Right cardiac atrium (tissue), 5 donors: Measurements from ENCODE around the gene TAPT1. TPM values are rescaled to one million over a fixed set of nuclear protein-coding genes. Genes with fewer than 3 reads are reported as not detected.

Experiments used
- ATAC-seq, 2 donors: fragments of 200-7000 bp; cut with Tn5 transposase; one replicate each; pipeline versions ENCODE4 v1.8.0 to v1.9.1; 2020; ENCODE audit warnings: moderate library complexity in 2 of 2, mild to moderate bottlenecking in 1 of 2
- DNase-seq, 3 donors: peaks; one replicate each; pipeline ENCODE4 v3.0.0-alpha.2; 2020
- H3K27ac ChIP-seq: one replicate; pipeline ENCODE4 v1.5.1; 2013; ENCODE audit warnings: mild to moderate bottlenecking, low read length, control low read depth, moderate library complexity
- H3K27me3 ChIP-seq: one replicate; pipeline ENCODE4 v1.6.1; 2013; ENCODE audit not compliant: control insufficient read depth, insufficient read depth
- H3K4me1 ChIP-seq: one replicate; pipeline ENCODE4 v1.6.1; 2013; ENCODE audit warnings: low read length; ENCODE audit not compliant: control insufficient read depth, insufficient read depth
- H3K4me3 ChIP-seq: one replicate; pipeline ENCODE4 v1.5.1; 2013; ENCODE audit warnings: low read length, control low read depth
- H3K9me3 ChIP-seq: one replicate; pipeline ENCODE4 v1.6.1; 2013; ENCODE audit warnings: low read length; ENCODE audit not compliant: control insufficient read depth
- WGBS: extraction: QIAGEN DNeasy Blood & Tissue Kit; methylation state at CpG from one replicate; pipeline ENCODE4 v1.1.7; 2013; 5-methylcytosine and 5-hydroxymethylcytosine counted together
- intact Hi-C, 4 donors: fragments of 100-400 bp; cut with DNase I; formaldehyde crosslinking; loops; one replicate each; pipeline versions ENCODE4 v1.11.0 to v1.14.0; 2022 to 2023
- polyA plus RNA-seq: library from polyadenylated mRNA; stranded (reverse); fragments of 200-250 nt; gene quantifications from one replicate; pipeline ENCODE4 v1.2.3, GENCODE V29; 2013
- total RNA-seq, 4 donors: library from RNA; stranded (reverse); fragmentation: NEBNext Ultra II Directional; extraction: Animal tissue kit (Norgen Biotek cat#: 25700); gene quantifications; one replicate each; pipeline ENCODE4 v1.2.1, GENCODE V29; 2021
- donor health status: healthy with polysubstance abuse.
- donor health status: DM: no; HTN: yes; CAD: no.
- donor health status: DM: no; HTN: no; CAD: no.
- donor health status: DM: no; HTN: yes; CAD: no; lungs with severe emphysema.
- donor health status: DM: yes; HTN: yes; CAD: no.

The TAPT1 gene
- total and polyA plus RNA-seq, 5 donors: 16.9 to 49.0 (median 39.1) TPM

DNA sequence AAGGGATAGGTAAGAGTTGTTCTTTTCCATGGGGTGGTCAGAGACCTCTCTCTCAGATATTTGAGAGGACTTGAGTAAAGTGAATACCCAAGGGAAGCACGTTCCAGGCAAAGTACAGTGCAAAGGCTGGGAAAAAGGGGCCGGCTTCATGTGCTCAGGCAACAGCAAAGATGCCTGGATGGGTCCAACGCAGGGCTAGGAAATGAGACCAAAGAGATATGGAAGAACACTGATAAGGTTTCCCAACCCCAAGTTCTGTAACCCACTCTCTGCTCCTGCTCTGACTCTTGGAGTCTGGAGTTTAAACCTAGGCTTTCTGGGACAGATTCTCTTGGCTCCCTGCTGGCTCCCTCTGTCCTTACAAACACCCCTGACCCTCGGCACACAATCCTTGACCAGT, 106.3 kb downstream of the TAPT1 start:
- Histone ChIP-seq H3K4me1 (peaks cover 4% of the 10 kb centered on the region), H3K27ac (no peak overlapping the region), H3K4me3 (no peak overlapping the region), H3K9me3 (no peaks in the 10 kb centered on the region), H3K27me3 (no peaks in the 10 kb centered on the region)
- intact Hi-C loops: no loop called here
- WGBS: 75% methylated on average over 4 of the region's 4 CpGs
- DNase-seq (no peak), ATAC-seq (no peak)

GRCh38 chr4:16118090-16118489, 108.2 kb downstream of the TAPT1 start:
- no peak overlapping the region for H3K4me3 ChIP-seq
- ATAC-seq (peak; percentile 34 to 47), DNase-seq (no peak)
- H3K9me3 ChIP-seq: no peaks in the 10 kb centered on the region
- no peak overlapping the region for H3K27ac ChIP-seq
- intact Hi-C loops: no loop called here
- 33% methylated on average over 2 of the region's 2 CpGs for WGBS
- H3K27me3 ChIP-seq: no peaks in the 10 kb centered on the region
- H3K4me1 ChIP-seq: peaks cover 4% of the 10 kb centered on the region

DNA sequence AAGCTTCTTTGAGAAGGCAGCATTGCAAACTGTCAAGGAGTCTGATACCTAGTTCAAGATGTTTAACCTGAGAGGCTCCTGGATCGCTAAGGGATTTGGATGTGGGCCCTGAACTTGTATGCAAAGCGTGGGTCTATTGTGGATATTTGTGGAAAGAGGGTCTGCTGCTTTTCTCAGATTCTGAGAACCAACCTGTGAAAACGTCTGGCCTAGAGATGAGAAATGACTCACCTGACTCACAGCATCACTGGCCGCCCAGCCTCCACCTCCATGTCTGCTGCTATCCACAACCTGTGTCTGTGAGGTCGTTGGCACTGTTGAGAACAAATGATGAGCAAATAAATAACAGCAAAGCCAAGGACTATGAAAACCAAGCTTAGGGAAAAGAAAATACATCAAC, 109.1 kb downstream of the TAPT1 start:
- H3K4me1 ChIP-seq: peaks cover 4% of the 10 kb centered on the region
- WGBS: 80% methylated on average over 5 of the region's 5 CpGs
- no peaks in the 10 kb centered on the region for H3K9me3 ChIP-seq
- no peak overlapping the region for H3K4me3 ChIP-seq
- no peak for ATAC-seq
- H3K27ac ChIP-seq: peak overlapping the region; percentile 24
- H3K27me3 ChIP-seq: no peaks in the 10 kb centered on the region
- intact Hi-C loops: no loop called here
- no peak for DNase-seq

- WGBS: 70% methylated on average over 3 of the region's 3 CpGs
- no peak overlapping the region for H3K27ac ChIP-seq
These were observed 109.7 kb downstream of the TAPT1 start for GRCh38 chr4:16116493-16116990.

DNA sequence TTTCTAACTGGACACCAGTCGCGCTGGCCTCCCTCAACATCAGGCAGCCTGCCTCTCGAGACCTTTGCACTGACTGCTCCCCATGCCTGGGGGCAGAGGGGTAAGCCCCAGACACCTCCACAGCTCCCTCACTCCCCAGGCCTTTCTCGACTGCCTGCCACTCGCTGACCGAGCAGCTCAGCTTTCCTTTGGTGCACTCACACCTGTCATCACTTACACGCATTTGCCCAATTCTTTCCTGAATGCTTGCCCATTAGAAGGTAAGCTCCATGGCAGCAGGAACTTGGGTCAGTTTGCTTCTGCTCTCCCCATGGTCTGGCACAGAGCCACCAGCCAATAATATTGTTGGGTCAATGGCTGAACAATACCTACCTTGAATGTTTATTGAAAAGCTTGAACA, 110.3 kb downstream of the TAPT1 start:
- 72% methylated on average over 7 of the region's 7 CpGs for WGBS
- no peak for ATAC-seq
- H3K27ac ChIP-seq: no peak overlapping the region

More at GRCh38 chr4:16116493-16116990, 109.7 kb downstream of the TAPT1 start:
- Histone ChIP-seq H3K27me3 (no peaks in the 10 kb centered on the region), H3K4me1 (peaks cover 4% of the 10 kb centered on the region), H3K4me3 (no peak overlapping the region), H3K9me3 (no peaks in the 10 kb centered on the region)
- intact Hi-C loops: no loop called here
- ATAC-seq (no peak), DNase-seq (no peak)

GRCh38 chr4:16114546-16114945, 111.7 kb downstream of the TAPT1 start:
- intact Hi-C loops: no loop called here
- Histone ChIP-seq H3K4me3 (no peak overlapping the region), H3K27me3 (no peaks in the 10 kb centered on the region), H3K27ac (no peak overlapping the region), H3K4me1 (peaks cover 2% of the 10 kb centered on the region), H3K9me3 (no peaks in the 10 kb centered on the region)
- WGBS: 80% methylated on average over 6 of the region's 6 CpGs
- no peak for ATAC-seq
- no peak for DNase-seq

More for the DNA sequence above, 110.3 kb downstream of the TAPT1 start:
- DNase-seq: no peak
- intact Hi-C loops: no loop called here
- H3K27me3 ChIP-seq: no peaks in the 10 kb centered on the region
- peaks cover 4% of the 10 kb centered on the region for H3K4me1 ChIP-seq
- H3K4me3 ChIP-seq: no peak overlapping the region
- H3K9me3 ChIP-seq: no peaks in the 10 kb centered on the region

GRCh38 chr4:16113741-16114140, 112.5 kb downstream of the TAPT1 start:
- intact Hi-C loops: no loop called here
- H3K27ac ChIP-seq: no peak overlapping the region
- DNase-seq (no peak), ATAC-seq (no peak)
- no peaks in the 10 kb centered on the region for H3K27me3 ChIP-seq
- no peaks in the 10 kb centered on the region for H3K9me3 ChIP-seq
- WGBS: 91% methylated on average over 3 of the region's 3 CpGs
- no peak overlapping the region for H3K4me3 ChIP-seq
- H3K4me1 ChIP-seq: peaks cover 2% of the 10 kb centered on the region

DNA sequence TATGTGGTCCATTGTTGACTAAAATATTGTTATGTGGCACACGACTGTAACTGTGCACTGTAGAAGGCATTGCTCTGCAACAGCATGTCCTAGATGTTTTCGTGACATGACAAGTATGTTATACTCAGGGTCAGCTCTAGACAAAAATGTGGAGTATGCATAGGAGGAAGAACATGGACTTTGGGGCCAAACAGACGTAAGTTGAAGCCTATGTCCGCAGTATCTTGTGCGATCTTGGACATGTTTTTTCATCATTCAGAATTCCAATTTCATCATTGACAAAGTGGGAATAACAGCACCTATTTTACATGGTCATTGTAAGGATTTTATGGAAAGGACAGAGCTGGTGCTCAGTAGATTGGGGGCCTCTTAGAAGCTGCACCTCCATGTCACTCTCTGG, 114.7 kb downstream of the TAPT1 start:
- intact Hi-C loops: no loop called here
- Histone ChIP-seq H3K9me3 (no peaks in the 10 kb centered on the region), H3K27me3 (no peaks in the 10 kb centered on the region), H3K27ac (no peak overlapping the region), H3K4me1 (peaks cover 2% of the 10 kb centered on the region), H3K4me3 (no peak overlapping the region)
- 93% methylated on average over 5 of the region's 5 CpGs for WGBS
- DNase-seq (no peak), ATAC-seq (no peak)

DNA sequence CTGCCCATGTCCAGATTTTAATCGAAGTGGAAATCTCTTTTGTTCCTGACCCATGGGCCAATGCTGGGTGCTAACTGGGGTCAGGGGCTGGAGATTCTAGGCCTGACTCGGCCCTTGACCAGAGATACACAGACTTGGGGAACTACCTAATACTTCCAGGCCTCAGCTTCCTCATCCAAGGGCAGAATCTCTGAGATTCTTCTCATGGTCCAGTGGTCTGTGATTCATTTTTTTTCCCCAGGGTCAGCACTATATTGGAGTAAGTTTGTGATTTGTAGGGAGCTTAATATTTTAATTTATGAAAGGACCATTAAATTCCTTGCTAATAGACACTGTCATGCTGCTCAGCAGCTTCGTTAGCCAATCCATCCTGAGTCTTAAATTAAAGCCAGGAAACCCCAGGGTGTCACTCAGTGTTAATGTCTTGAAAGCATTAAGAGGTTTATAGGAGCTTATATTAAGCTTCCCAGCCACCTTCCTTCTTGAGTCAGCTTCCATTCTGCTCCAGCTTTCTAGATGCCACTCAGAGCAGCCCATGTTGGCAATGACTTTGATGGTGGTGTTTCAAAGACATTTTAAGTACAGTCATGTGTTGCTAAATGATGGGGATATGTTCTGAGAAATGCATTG, 115.5 kb downstream of the TAPT1 start:
- no peaks in the 10 kb centered on the region for H3K9me3 ChIP-seq
- no peak for ATAC-seq
- 86% methylated on average over 3 of the region's 3 CpGs for whole genome bisulfite sequencing
- no peak overlapping the region for H3K4me3 ChIP-seq
- no peak for DNase-seq
- no peak overlapping the region for H3K27ac ChIP-seq
- intact Hi-C loops: no loop called here
- no peaks in the 10 kb centered on the region for H3K27me3 ChIP-seq
- no peaks in the 10 kb centered on the region for H3K4me1 ChIP-seq

Other genes starting within 250 kb of the TAPT1 start
- 10 to 100 TPM in 1 of 4 donors, 1 to 10 TPM in 3; 5.4 to 12.3 (median 7.3) TPM for gene PROM1, start 142.4 kb downstream of the TAPT1 start, total RNA-seq
- 3.2 TPM for gene PROM1, start 142.4 kb downstream of the TAPT1 start, polyA plus RNA-seq